Cardiac muscle cell (in vitro differentiated cells and primary cell): ENCODE measurements around the gene C1RL. TPM values are rescaled to one million over a fixed set of nuclear protein-coding genes. Genes with fewer than 3 reads are reported as not detected.
A peak's percentile ranks its signal among the peaks of the same experiment; 100 is the strongest.

Experiments used
- DNase-seq, 2 donors: peaks; one replicate each; pipeline versions ENCODE4 v3.0.0 to v3.0.0-alpha.2; 2010 to 2017; ENCODE audit warnings: low read depth in 1 of 2, low spot score in 1 of 2
- H3K27ac ChIP-seq: fragments of 200-600 bp; sonication (generic); 2 replicates; pipeline ENCODE4 v1.5.1; 2016
- H3K27me3 ChIP-seq: fragments of 200-600 bp; sonication (generic); 2 replicates; pipeline ENCODE4 v1.6.0; 2016; ENCODE audit warnings: control low read depth
- H3K36me3 ChIP-seq: fragments of 200-600 bp; sonication (generic); 2 replicates; pipeline ENCODE4 v1.5.1; 2016; ENCODE audit warnings: control low read depth
- H3K4me1 ChIP-seq: fragments of 200-600 bp; sonication (generic); 2 replicates; pipeline ENCODE4 v1.8.1; 2017; ENCODE audit warnings: low read depth, mild to moderate bottlenecking, mixed run types
- H3K4me3 ChIP-seq: fragments of 200-600 bp; sonication (generic); 2 replicates; pipeline ENCODE4 v1.5.1; 2016; ENCODE audit warnings: mild to moderate bottlenecking
- H3K9me3 ChIP-seq: fragments of 200-600 bp; sonication (generic); 2 replicates; pipeline ENCODE4 v1.5.1; 2017; ENCODE audit warnings: low read depth, mild to moderate bottlenecking, control low read depth
- polyA plus RNA-seq: library from polyadenylated mRNA; unstranded; fragments of >200 nt; fragmentation: Nextera tagmentation; extraction: Ambion mirVana; gene quantifications from 2 replicates; pipeline ENCODE4 v1.2.1, GENCODE V29; 2016
- total RNA-seq: library from RNA; depleted of rRNA; stranded (reverse); fragments of >200 nt; gene quantifications from 2 replicates; pipeline ENCODE4 v1.2.3, GENCODE V29; 2016
- TF ChIP-seq, protein P1 (sequence below): IDR thresholded peaks from 2 replicates; pipeline ENCODE4 v1.5.1; 2012; ENCODE audit warnings: low read depth, mild to moderate bottlenecking, low read length

C1RL gene
- total and polyA plus RNA-seq, 2 experiments from 2014 or later = 14.3 to 32.4 TPM

DNA sequence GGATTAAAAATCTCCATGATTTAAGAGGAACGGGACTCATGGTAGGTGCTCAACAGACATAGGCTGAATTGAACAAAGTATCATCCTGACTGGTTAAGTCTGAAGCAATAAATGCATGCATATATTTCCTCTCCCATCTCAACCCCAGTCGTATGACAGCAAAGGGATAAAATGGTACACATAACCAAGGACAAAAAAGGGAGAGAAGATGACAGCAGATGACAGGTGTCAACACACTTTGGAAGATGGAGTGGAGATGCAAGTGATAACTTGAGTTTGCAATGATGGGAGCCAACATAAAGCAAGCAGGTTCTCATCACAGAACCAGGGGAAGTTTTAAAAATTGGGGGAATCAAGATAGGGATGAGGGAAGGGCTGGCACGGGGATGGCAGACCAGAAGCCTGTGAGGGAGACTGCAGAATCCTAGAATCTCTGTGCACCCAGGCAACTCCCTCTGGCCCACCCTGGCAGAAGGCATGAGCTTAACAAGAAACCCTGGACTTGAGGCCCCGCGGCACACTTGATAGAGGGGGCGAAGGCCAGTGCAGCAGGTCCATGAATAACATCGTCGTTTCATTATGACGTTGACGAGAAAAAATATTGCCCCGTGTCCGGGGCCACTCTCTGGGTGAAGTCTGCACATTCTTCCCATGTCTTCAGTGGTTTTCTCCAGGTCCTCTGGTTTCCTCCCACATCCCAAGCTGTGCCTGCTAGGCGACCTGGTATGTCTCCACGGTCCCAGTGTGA lies 5.0 kb downstream of the C1RL start:
- no peak overlapping the region for H3K27ac ChIP-seq
- H3K4me1 ChIP-seq = peaks cover 12% of the 10 kb centered on the region
- TF ChIP-seq, protein P1, sequence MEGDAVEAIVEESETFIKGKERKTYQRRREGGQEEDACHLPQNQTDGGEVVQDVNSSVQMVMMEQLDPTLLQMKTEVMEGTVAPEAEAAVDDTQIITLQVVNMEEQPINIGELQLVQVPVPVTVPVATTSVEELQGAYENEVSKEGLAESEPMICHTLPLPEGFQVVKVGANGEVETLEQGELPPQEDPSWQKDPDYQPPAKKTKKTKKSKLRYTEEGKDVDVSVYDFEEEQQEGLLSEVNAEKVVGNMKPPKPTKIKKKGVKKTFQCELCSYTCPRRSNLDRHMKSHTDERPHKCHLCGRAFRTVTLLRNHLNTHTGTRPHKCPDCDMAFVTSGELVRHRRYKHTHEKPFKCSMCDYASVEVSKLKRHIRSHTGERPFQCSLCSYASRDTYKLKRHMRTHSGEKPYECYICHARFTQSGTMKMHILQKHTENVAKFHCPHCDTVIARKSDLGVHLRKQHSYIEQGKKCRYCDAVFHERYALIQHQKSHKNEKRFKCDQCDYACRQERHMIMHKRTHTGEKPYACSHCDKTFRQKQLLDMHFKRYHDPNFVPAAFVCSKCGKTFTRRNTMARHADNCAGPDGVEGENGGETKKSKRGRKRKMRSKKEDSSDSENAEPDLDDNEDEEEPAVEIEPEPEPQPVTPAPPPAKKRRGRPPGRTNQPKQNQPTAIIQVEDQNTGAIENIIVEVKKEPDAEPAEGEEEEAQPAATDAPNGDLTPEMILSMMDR = no peak
- no peak for DNase-seq
- H3K9me3 ChIP-seq = no peaks in the 10 kb centered on the region
- H3K4me3 ChIP-seq = no peak overlapping the region
- H3K36me3 ChIP-seq = no peaks in the 10 kb centered on the region
- H3K27me3 ChIP-seq = no peaks in the 10 kb centered on the region

GRCh38 chr12:7102582-7102981 lies 6.4 kb downstream of the C1RL start:
- Histone ChIP-seq H3K9me3 (no peaks in the 10 kb centered on the region), H3K27me3 (no peaks in the 10 kb centered on the region), H3K36me3 (no peaks in the 10 kb centered on the region), H3K4me3 (no peak overlapping the region), H3K4me1 (peaks cover 12% of the 10 kb centered on the region), H3K27ac (no peak overlapping the region)
- DNase-seq = no peak
- TF ChIP-seq, protein P1 = no peak

- H3K27ac ChIP-seq = peak overlapping the region; percentile 12
- TF ChIP-seq, protein P1 = no peak
- no peaks in the 10 kb centered on the region for H3K9me3 ChIP-seq
- H3K27me3 ChIP-seq = no peaks in the 10 kb centered on the region
- no peak overlapping the region for H3K4me3 ChIP-seq
- peaks cover 12% of the 10 kb centered on the region for H3K4me1 ChIP-seq
- H3K36me3 ChIP-seq = no peaks in the 10 kb centered on the region
- peak; percentile 26 to 55 for DNase-seq
Measured at GRCh38 chr12:7101694-7102131, 7.3 kb downstream of the C1RL start.

DNA sequence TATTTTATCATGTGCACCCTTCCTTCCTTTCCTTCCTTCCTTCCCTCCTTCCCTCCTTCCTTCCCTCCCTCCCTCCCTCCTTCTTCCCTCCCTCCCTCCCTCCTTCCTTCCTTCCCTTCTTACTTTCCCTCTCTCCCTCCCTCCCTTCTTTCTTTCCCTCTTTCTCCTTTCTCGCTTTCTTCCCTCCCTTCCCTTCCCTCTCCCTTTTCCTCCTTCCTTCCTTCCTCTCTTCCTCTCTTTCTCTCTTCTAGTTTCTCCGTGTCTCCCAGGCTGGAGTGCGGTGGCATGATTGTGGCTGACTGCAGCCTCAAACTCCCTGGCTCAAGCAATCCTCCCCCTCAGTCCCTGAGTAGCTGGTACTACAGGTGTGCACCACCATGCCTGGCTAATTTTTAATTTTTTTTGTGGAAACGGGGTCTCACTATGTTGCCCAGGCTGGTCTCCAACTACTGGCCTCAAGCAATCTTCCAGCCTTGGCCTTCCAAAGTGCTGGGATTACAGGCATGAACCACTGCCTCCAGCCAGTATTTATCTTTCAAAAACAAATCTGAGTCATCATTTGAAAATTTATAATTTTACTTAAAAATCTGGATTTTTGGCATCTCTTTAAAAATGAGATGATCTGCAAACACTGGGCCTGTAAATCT lies 7.8 kb downstream of the C1RL start:
- Histone ChIP-seq H3K4me1 (peaks cover 12% of the 10 kb centered on the region), H3K36me3 (no peaks in the 10 kb centered on the region), H3K4me3 (no peak overlapping the region), H3K9me3 (no peaks in the 10 kb centered on the region), H3K27ac (peak overlapping the region; percentile 12), H3K27me3 (no peaks in the 10 kb centered on the region)
- TF ChIP-seq, protein P1 = no peak
- DNase-seq = peak in 1 of 2 donors; percentile 29

DNA sequence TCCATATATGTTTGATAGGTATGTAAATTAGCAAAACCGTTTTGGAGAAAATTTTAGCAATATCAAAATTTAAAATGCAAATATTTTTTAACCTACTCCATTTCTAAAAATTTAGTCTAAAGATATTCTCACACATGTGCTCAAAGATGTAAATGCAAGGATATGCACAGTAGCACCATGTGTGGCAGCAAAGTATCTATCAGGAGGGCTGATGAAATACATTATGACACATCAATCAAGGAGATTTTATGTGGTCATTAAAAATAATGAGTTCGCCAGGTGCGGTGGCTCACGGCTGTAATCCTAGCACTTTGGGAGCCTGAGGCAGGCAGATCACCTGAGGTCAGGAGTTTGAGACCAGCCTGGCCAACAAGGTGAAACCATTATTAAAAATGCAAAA lies 8.8 kb downstream of the C1RL start:
- DNase-seq = no peak
- TF ChIP-seq, protein P1 = no peak

More for the DNA sequence above, 8.8 kb downstream of the C1RL start:
- no peaks in the 10 kb centered on the region for H3K27me3 ChIP-seq
- no peaks in the 10 kb centered on the region for H3K36me3 ChIP-seq
- no peak overlapping the region for H3K27ac ChIP-seq
- peaks cover 12% of the 10 kb centered on the region for H3K4me1 ChIP-seq
- no peaks in the 10 kb centered on the region for H3K9me3 ChIP-seq
- H3K4me3 ChIP-seq = no peak overlapping the region
